HCT116 (cell line): ENCODE measurements around the gene TWIST2. TPM values are rescaled to one million over a fixed set of nuclear protein-coding genes. Genes with fewer than 3 reads are reported as not detected.

Experiments
- ATAC-seq: fragments of 200-7000 bp; cut with Tn5 transposase; 2 replicates; pipeline ENCODE4 v1.9.1; 2020; ENCODE audit warnings: mild to moderate bottlenecking, moderate library complexity
- BruUV-seq: library from RNA; stranded (reverse); fragments of 400-500 nt; replicated peaks from 2 replicates; lab custom pipeline; 2021; lab: Mats Ljungman, UMichigan
- CTCF ChIA-PET: fragments of 300-600 bp; sonication (Branson Sonifier 250); formaldehyde crosslinking; loops from one replicate; lab custom pipeline; 2021; ENCODE audit warnings: antibody characterized with exemption; lab: Charles Lee
- POLR2A ChIA-PET: fragments of 300-600, 350-600 bp; sonication (Branson Sonifier 250); formaldehyde crosslinking; loops from one replicate; lab custom pipeline; 2021; ENCODE audit warnings: antibody characterized with exemption; lab: Charles Lee
- RAD21 ChIA-PET, 2 experiments: fragments of 300-600 bp; sonication (Branson Sonifier 250); formaldehyde crosslinking; loops; one replicate each; lab custom pipeline; 2023; ENCODE audit warnings: low total read pairs in 2 of 2; ENCODE audit not compliant: uncharacterized antibody in 2 of 2, unreplicated experiment in 2 of 2, low non-redundant PET in 1 of 2; lab: Charles Lee
- DNase-seq: peaks from one replicate; pipeline ENCODE4 v3.0.0-alpha.2; 2010; ENCODE audit warnings: low read depth, low spot score
- H2AFZ ChIP-seq: fragments of 200-600 bp; shearing (Covaris generic), sonication (generic); 2 replicates; pipeline ENCODE4 v1.6.1; 2017; ENCODE audit warnings: low read depth, mixed run types, mixed read lengths, antibody characterized with exemption, low read length; ENCODE audit not compliant: poor library complexity, severe bottlenecking
- H3K27ac ChIP-seq: 2 replicates; pipeline ENCODE4 v1.5.1; 2012; ENCODE audit warnings: low read depth, low read length
- H3K27me3 ChIP-seq: fragments of 200-600 bp; sonication (generic); 2 replicates; pipeline ENCODE4 v1.6.1; 2016; ENCODE audit warnings: mixed run types, low read length, mixed read lengths; ENCODE audit not compliant: insufficient read depth
- H3K36me3 ChIP-seq, 2 experiments: fragments of 200-500 bp in 1 of 2; fragments of 200-600 bp in 1 of 2; sonication (Bioruptor generic) in 1 of 2; sonication (generic) in 1 of 2; 2 replicates each; pipeline versions ENCODE4 v1.5.1 to v1.6.1; 2014 to 2016; ENCODE audit warnings: low read length in 2 of 2, inconsistent platforms in 1 of 2, mixed read lengths in 1 of 2, mixed run types in 1 of 2; ENCODE audit not compliant: insufficient read depth in 2 of 2, control insufficient read depth in 1 of 2
- H3K4me1 ChIP-seq, 2 experiments: fragments of 200-600 bp in 1 of 2; sonication (generic) in 1 of 2; 2 replicates each; pipeline versions ENCODE4 v1.5.1 to v1.6.1; 2012 to 2017; ENCODE audit warnings: low read length in 2 of 2, inconsistent platforms in 1 of 2, mild to moderate bottlenecking in 1 of 2, mixed read lengths in 1 of 2, mixed run types in 1 of 2, moderate library complexity in 1 of 2; ENCODE audit not compliant: insufficient read depth in 2 of 2, control insufficient read depth in 1 of 2
- H3K4me2 ChIP-seq: fragments of 200-600 bp; sonication (generic); 2 replicates; pipeline ENCODE4 v1.6.1; 2017; ENCODE audit warnings: mixed run types, low read length, mixed read lengths
- H3K4me3 ChIP-seq, 2 experiments: fragments of 200-600 bp in 1 of 2; sonication (generic) in 1 of 2; replicated peaks in 1 of 2; 2 replicates each; pipeline ENCODE4 v1.5.1; 2011 to 2016; ENCODE audit warnings: low read length in 2 of 2, control low read depth in 1 of 2, low read depth in 1 of 2, mild to moderate bottlenecking in 1 of 2, mixed read lengths in 1 of 2, mixed run types in 1 of 2
- H3K79me2 ChIP-seq: fragments of 200-600 bp; sonication (generic); 2 replicates; pipeline ENCODE4 v1.6.1; 2017; ENCODE audit warnings: mild to moderate bottlenecking, mixed run types, low read length, moderate library complexity, mixed read lengths; ENCODE audit not compliant: insufficient read depth
- H3K9ac ChIP-seq: fragments of 200-600 bp; sonication (generic); 2 replicates; pipeline ENCODE4 v1.6.1; 2016; ENCODE audit warnings: low read length, mixed read lengths
- H3K9me2 ChIP-seq: fragments of 200-600 bp; sonication (generic), shearing (Covaris generic); 2 replicates; pipeline ENCODE4 v1.6.1; 2017; ENCODE audit warnings: mixed run types, mild to moderate bottlenecking, moderate library complexity; ENCODE audit not compliant: insufficient read depth
- H3K9me3 ChIP-seq, 2 experiments: fragments of 200-500 bp in 1 of 2; fragments of 200-600 bp in 1 of 2; sonication (Bioruptor generic) in 1 of 2; sonication (generic) in 1 of 2; 2 replicates each; pipeline ENCODE4 v1.6.1; 2014 to 2017; ENCODE audit warnings: low read length in 2 of 2, mixed read lengths in 2 of 2, inconsistent platforms in 1 of 2, low read depth in 1 of 2, mild to moderate bottlenecking in 1 of 2, mixed run types in 1 of 2, moderate library complexity in 1 of 2; ENCODE audit not compliant: control insufficient read depth in 1 of 2, insufficient read depth in 1 of 2
- H4K20me1 ChIP-seq: fragments of 200-600 bp; sonication (generic), shearing (Covaris generic); 2 replicates; pipeline ENCODE4 v1.6.1; 2017; ENCODE audit warnings: mixed run types, mild to moderate bottlenecking, moderate library complexity; ENCODE audit not compliant: insufficient read depth
- EZH2 ChIP-seq: fragments of 200-600 bp; sonication (generic); IDR thresholded peaks from 2 replicates; pipeline ENCODE4 v1.6.1; 2017; ENCODE audit warnings: antibody characterized with exemption, mixed run types
- POLR2A ChIP-seq: IDR thresholded peaks from 2 replicates; pipeline ENCODE4 v1.7.0; 2011; ENCODE audit warnings: borderline replicate concordance; ENCODE audit not compliant: insufficient read depth, insufficient read length; ENCODE audit errors: extremely low read depth
- REST ChIP-seq: IDR thresholded peaks from 2 replicates; pipeline ENCODE4 v1.6.1; 2012; ENCODE audit warnings: low read depth
- SRF ChIP-seq: IDR thresholded peaks from 2 replicates; pipeline ENCODE4 v1.6.1; 2012; ENCODE audit warnings: low read depth
- TCF7L2 ChIP-seq: IDR thresholded peaks from 2 replicates; pipeline ENCODE4 v1.7.0; 2011; ENCODE audit warnings: borderline replicate concordance, inconsistent platforms; ENCODE audit not compliant: insufficient read depth, insufficient read length; ENCODE audit errors: extremely low read depth
- ZFX ChIP-seq: fragments of 450-650 bp; IDR thresholded peaks from 2 replicates; pipeline ENCODE4 v1.6.1; 2017
- ZNF274 ChIP-seq: fragments of 200-500 bp; sonication (Bioruptor generic); IDR thresholded peaks from 2 replicates; pipeline ENCODE4 v1.6.1; 2014; ENCODE audit warnings: mild to moderate bottlenecking, low read depth, low read length, inconsistent platforms
- intact Hi-C: fragments of 100-400 bp; cut with micrococcal nuclease; formaldehyde crosslinking; loops from 2 replicates; pipeline ENCODE4 v1.10.0; 2022
- total RNA-seq: library from RNA; stranded (reverse); gene quantifications from one replicate; pipeline ENCODE4 v1.2.1, GENCODE V29; 2021; ENCODE audit not compliant: unreplicated experiment

The TWIST2 gene
- total RNA-seq, 1 experiment from 2014 or later: not detected

GRCh38 chr2:238928520-238929241 is 80.8 kb downstream of the TWIST2 start:
- Histone ChIP-seq H3K79me2 (no peaks in the 10 kb centered on the region), H3K4me2 (no peak overlapping the region), H3K9me3 (peaks cover 0 to under 1% of the 10 kb centered on the region in 2 experiments; a peak in 1 of 4 replicates), H3K27ac (no peak overlapping the region), H3K4me3 (no peak overlapping the region), H3K4me1 (no peaks in the 10 kb centered on the region), H2AFZ (no peak overlapping the region), H3K9ac (no peak overlapping the region), H3K36me3 (no peaks in the 10 kb centered on the region), H4K20me1 (no peaks in the 10 kb centered on the region)
- ChIA-PET POLR2A (no interaction called here), RAD21 (no interaction called here), CTCF (no interaction called here)
- intact Hi-C loops: no loop called here
- ATAC-seq (no peak), DNase-seq (no peak)
- BruUV-seq: no TSS peak
- TF ChIP-seq REST (no peak), EZH2 (no peak), TCF7L2 (no peak), POLR2A (no peak), ZFX (no peak), ZNF274 (no peak), SRF (no peak)
- TF ChIP-seq, all 23 proteins: peak for 0
- Histone ChIP-seq H3K9me2 (no peaks in the 10 kb centered on the region), H3K27me3 (no peaks in the 10 kb centered on the region)
